OCI-LY1 (cell line): ENCODE measurements around the gene DCC.

Experiments
- H2AFZ ChIP-seq: fragments of 200-600 bp; sonication (generic), shearing (Covaris generic); 2 replicates; pipeline ENCODE4 v1.6.0; 2014; ENCODE audit warnings: antibody characterized with exemption, mild to moderate bottlenecking, low read length
- H3F3A ChIP-seq: fragments of 200-600 bp; sonication (generic), shearing (Covaris generic); 2 replicates; pipeline ENCODE4 v1.6.0; 2014; ENCODE audit warnings: mild to moderate bottlenecking, antibody characterized with exemption, low read length, moderate library complexity; ENCODE audit not compliant: insufficient read depth
- H3K27ac ChIP-seq: fragments of 200-600 bp; sonication (generic); 2 replicates; pipeline ENCODE4 v1.5.1; 2014; ENCODE audit warnings: low read length, mixed run types, mild to moderate bottlenecking, low read depth; ENCODE audit not compliant: poor library complexity, severe bottlenecking
- H3K27me3 ChIP-seq: fragments of 200-600 bp; sonication (generic); 2 replicates; pipeline ENCODE4 v1.6.0; 2014; ENCODE audit warnings: antibody characterized with exemption, mild to moderate bottlenecking, low read length, moderate library complexity; ENCODE audit not compliant: insufficient read depth
- H3K36me3 ChIP-seq: fragments of 200-600 bp; sonication (generic); 2 replicates; pipeline ENCODE4 v1.6.1; 2014; ENCODE audit warnings: mild to moderate bottlenecking, antibody characterized with exemption, low read length, moderate library complexity, mixed read lengths; ENCODE audit not compliant: insufficient read depth
- H3K4me1 ChIP-seq: fragments of 200-600 bp; sonication (generic); 2 replicates; pipeline ENCODE4 v1.5.1; 2014; ENCODE audit warnings: mild to moderate bottlenecking, low read length, moderate library complexity; ENCODE audit not compliant: insufficient read depth, severe bottlenecking
- H3K4me2 ChIP-seq: fragments of 200-600 bp; sonication (generic), shearing (Covaris generic); 2 replicates; pipeline ENCODE4 v1.6.1; 2014; ENCODE audit warnings: low read length
- H3K4me3 ChIP-seq: fragments of 200-600 bp; sonication (generic); 2 replicates; pipeline ENCODE4 v1.5.1; 2014; ENCODE audit warnings: low read length, low read depth, mild to moderate bottlenecking, mixed read lengths; ENCODE audit not compliant: poor library complexity, severe bottlenecking
- H3K79me2 ChIP-seq: fragments of 200-600 bp; shearing (Covaris generic); 2 replicates; pipeline ENCODE4 v1.6.1; 2016; ENCODE audit warnings: mixed run types, low read length, mixed read lengths; ENCODE audit not compliant: insufficient read depth
- H3K9ac ChIP-seq: fragments of 200-600 bp; sonication (generic), shearing (Covaris generic); 2 replicates; pipeline ENCODE4 v1.6.1; 2014; ENCODE audit warnings: mild to moderate bottlenecking, low read length, mixed read lengths
- H3K9me2 ChIP-seq: fragments of 200-600 bp; sonication (generic), shearing (Covaris generic); 2 replicates; pipeline ENCODE4 v1.6.1; 2014; ENCODE audit warnings: low read depth, mild to moderate bottlenecking, low read length, mixed read lengths
- H3K9me3 ChIP-seq: fragments of 200-600 bp; shearing (Covaris generic); 2 replicates; pipeline ENCODE4 v1.6.1; 2014; ENCODE audit warnings: low read length, mixed read lengths
- H4K20me1 ChIP-seq: fragments of 200-600 bp; sonication (generic), shearing (Covaris generic); 2 replicates; pipeline ENCODE4 v1.6.0; 2016; ENCODE audit warnings: mild to moderate bottlenecking, low read length; ENCODE audit not compliant: insufficient read depth
- CTCF ChIP-seq: fragments of 200-600 bp; sonication (generic), shearing (Covaris generic); IDR thresholded peaks from 2 replicates; pipeline ENCODE4 v1.5.1; 2017; ENCODE audit warnings: mild to moderate bottlenecking, antibody characterized with exemption, low read length, moderate library complexity, mixed read lengths
- EZH2 ChIP-seq: fragments of 200-600 bp; sonication (generic), shearing (Covaris generic); IDR thresholded peaks from 2 replicates; pipeline ENCODE4 v1.8.0; 2017; ENCODE audit warnings: borderline replicate concordance, mixed run types, mild to moderate bottlenecking, antibody characterized with exemption, low read length, moderate library complexity, mixed read lengths

Gene DCC

GRCh38 chr18:52403291-52404021 is 63.5 kb downstream of the DCC start:
- no peaks in the 10 kb centered on the region for H3K27me3 ChIP-seq
- H3K4me3 ChIP-seq = no peak overlapping the region
- no peaks in the 10 kb centered on the region for H3K9me2 ChIP-seq
- no peak overlapping the region for H3K9ac ChIP-seq
- H3K4me1 ChIP-seq = no peaks in the 10 kb centered on the region
- no peaks in the 10 kb centered on the region for H3K9me3 ChIP-seq
- no peaks in the 10 kb centered on the region for H3K79me2 ChIP-seq
- H4K20me1 ChIP-seq = no peaks in the 10 kb centered on the region
- H3K27ac ChIP-seq = no peak overlapping the region
- TF ChIP-seq EZH2 (no peak), CTCF (no peak)
- no peaks in the 10 kb centered on the region for H3K36me3 ChIP-seq
- no peak overlapping the region for H2AFZ ChIP-seq
- H3F3A ChIP-seq = no peaks in the 10 kb centered on the region
- no peak overlapping the region for H3K4me2 ChIP-seq

- no peaks in the 10 kb centered on the region for H3K4me1 ChIP-seq
- H3F3A ChIP-seq = no peaks in the 10 kb centered on the region
- no peaks in the 10 kb centered on the region for H3K27me3 ChIP-seq
- no peaks in the 10 kb centered on the region for H3K36me3 ChIP-seq
- H3K4me2 ChIP-seq = no peak overlapping the region
- H2AFZ ChIP-seq = no peak overlapping the region
- no peaks in the 10 kb centered on the region for H3K9me2 ChIP-seq
- no peak overlapping the region for H3K9ac ChIP-seq
- TF ChIP-seq CTCF (no peak), EZH2 (no peak)
- H3K9me3 ChIP-seq = no peaks in the 10 kb centered on the region
- H4K20me1 ChIP-seq = no peaks in the 10 kb centered on the region
- no peak overlapping the region for H3K4me3 ChIP-seq
- H3K27ac ChIP-seq = no peak overlapping the region
- H3K79me2 ChIP-seq = no peaks in the 10 kb centered on the region
These were observed 68.9 kb downstream of the DCC start for GRCh38 chr18:52408800-52409302.

GRCh38 chr18:52409727-52410126 is 69.7 kb downstream of the DCC start:
- H2AFZ ChIP-seq = no peak overlapping the region
- H3K27ac ChIP-seq = no peak overlapping the region
- TF ChIP-seq EZH2 (no peak), CTCF (no peak)

More at GRCh38 chr18:52409727-52410126, 69.7 kb downstream of the DCC start:
- Histone ChIP-seq H3K27me3 (no peaks in the 10 kb centered on the region), H3K36me3 (no peaks in the 10 kb centered on the region), H3K9me3 (no peaks in the 10 kb centered on the region), H3K9ac (no peak overlapping the region), H3K4me2 (no peak overlapping the region), H3K79me2 (no peaks in the 10 kb centered on the region), H3K9me2 (no peaks in the 10 kb centered on the region), H3K4me3 (no peak overlapping the region), H3K4me1 (no peaks in the 10 kb centered on the region), H4K20me1 (no peaks in the 10 kb centered on the region), H3F3A (no peaks in the 10 kb centered on the region)
